Stimulated activated CD8-positive, alpha-beta memory T cell treated with anti-CD3 and anti-CD28 coated beads, Interleukin-7, amount 100 ng/mL, for 4 hours (primary cell): ENCODE results near the gene LIME1.
"Not testable (repeated sequence)": the region's sequence is repeated elsewhere in the genome, so short reads cannot be mapped to it uniquely, and the experiment has no call there.

Experiments
- DNase-seq, 2 donors: peaks; one replicate each; pipeline ENCODE4 v3.0.0-alpha.2; 2020; ENCODE audit warnings: low read depth in 2 of 2

Gene LIME1

DNA sequence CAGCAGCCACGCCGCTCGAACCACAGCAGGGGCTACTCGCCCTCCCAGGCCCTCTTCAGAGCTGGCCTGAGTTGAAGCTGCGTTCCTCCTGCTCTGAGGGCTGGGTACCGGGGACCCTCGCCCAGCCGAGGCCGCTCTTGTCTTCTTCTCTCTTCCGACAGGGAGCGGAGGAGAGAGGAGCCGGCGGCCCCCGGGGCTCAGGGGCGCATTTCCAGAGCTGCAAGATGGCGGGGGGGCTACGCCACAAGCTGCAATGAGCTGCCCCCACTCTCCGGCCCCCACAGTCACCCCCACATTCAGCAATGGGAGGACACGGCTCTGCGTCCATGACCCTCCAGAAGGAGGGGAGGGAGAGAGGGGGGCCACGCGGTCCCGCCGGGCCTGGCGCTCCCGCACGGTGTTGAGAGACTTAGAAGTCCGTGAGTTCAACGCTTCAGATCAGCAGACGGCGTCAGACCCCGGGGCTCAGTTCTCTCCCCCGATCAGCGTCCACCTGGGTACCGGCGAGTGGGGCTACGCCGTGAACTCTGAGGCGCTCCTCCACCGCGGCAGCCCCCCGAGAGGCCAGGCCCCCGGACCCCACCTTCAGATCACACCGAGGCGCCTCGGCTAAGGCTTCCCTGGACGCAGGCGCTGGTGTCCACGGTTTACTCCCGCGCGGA is 34.7 kb downstream of the LIME1 start:
- no peak for DNase-seq

- no peak for DNase-seq
Observed at GRCh38 chr20:63772781-63773518, 36.5 kb downstream of the LIME1 start.

GRCh38 chr20:63773571-63774241 is 37.2 kb downstream of the LIME1 start:
- no peak for DNase-seq

DNA sequence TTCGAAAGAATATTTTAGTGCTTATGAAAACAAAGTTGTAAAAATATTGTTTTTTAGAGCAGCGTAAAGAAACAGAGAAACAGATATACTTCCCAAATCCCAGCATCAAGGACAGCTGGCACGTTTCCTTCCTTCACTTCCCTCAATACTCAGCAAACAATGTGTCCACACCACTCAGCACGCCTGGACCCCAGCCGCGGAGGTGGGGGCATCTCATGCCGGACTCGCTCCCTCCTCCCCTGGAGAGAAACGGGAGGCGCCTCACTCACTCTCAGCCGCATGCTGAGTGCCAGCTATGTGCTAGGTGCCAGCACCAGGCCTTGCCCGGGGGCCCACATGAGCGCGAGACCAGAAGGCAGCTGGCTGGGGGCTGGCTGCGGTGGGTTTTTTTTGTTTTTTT is 37.8 kb downstream of the LIME1 start:
- no peak for DNase-seq

DNA sequence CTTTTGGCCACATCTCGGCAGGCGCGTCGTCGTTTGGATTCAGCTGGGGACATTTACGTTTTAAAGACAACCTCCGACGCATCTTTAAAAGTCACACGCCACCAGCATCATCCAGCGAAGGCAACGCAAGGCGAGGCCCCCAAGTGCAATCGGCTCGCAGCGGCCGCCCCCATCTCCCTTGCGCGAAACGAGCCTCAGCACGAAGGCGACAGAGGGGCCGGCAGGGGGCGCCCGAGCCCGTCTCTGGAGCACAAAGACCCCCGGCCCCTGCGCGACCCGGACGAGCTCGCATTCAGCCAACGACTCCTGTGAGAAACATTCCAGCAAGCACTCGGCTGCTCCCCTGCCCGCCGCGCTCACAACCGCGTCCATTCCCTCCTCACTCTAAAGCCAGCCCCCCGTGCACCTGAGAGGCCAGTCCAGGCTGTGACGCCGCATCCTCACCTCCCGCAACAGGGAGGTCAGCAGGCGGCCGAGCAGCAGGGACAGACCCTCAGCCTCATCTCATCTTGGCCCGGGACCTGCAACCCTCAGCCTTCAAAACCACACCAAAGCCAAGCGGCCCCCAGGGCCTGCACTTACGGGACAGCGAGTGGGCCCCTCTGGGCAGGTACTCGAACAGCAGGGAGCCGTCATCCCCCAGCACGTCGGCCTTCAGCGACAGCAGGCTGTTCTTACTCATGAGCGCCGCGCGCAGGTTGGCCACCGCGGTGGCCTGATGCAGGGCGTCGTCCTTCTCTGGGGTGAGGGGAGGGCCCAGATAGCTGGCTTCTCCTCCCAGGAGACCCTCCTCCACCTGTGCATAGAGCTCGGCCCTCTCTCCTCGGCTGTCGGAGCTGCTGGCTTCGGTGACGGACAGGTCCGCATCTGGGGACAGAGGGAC is 38.9 kb downstream of the LIME1 start:
- DNase-seq: no peak

DNA sequence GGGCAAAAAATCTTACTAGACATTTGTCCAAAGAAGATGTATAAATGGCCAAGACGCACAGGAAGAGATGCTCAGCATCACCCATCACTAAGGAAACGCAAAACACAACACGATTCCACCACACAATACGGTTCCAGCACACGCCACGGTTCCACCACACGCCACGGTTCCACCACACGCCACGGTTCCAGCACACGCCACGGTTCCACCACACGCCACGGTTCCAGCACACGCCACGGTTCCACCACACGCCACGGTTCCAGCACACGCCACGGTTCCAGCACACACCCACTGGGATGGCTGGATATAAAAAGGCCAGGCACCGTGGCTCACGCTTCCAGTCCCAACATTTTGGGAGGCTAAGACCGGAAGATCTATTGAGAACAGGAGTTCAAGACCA is 40.4 kb downstream of the LIME1 start:
- DNase-seq: not testable (repeated sequence)

DNA sequence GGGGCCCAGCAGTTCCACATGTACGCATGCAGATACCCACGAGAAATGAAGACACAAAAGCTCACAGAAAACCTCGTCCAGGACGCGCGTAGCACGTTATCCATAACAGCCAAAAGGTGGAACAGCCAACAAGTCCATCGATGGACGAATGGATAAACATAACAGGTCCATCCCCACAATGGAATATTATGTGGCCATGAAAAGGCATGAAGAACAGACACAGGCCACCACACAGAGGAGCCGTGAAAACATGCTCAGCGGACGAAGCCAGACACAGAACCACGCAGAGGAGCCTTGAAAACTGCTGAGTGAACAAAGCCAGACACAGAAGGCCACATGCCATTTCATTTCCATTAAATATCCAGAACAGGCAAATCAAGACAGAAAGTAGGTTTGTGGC is 41.1 kb downstream of the LIME1 start:
- no peak for DNase-seq

- no peak for DNase-seq
Observed at GRCh38 chr20:63778034-63778752, 41.7 kb downstream of the LIME1 start.

GRCh38 chr20:63778857-63779256 is 42.4 kb downstream of the LIME1 start:
- DNase-seq: no peak

DNA sequence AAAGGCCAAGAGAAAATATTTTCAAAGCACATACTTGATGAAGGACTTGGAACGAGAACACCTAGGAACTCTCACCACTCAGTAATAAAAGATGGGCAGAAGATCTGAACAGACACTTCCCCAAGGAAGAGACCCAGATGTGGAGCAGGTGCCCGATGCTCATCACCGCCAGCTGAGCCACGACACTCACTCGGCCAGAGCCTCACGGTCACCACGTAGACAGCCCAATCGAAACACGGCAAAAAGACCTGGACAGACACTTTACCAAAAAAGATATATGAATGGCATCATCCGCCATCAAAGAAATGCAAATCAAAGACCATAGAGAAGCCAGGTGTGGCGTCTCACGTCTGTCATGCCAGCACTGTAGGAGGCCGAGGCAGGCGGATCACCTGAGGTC is 44.7 kb downstream of the LIME1 start:
- no peak for DNase-seq

DNA sequence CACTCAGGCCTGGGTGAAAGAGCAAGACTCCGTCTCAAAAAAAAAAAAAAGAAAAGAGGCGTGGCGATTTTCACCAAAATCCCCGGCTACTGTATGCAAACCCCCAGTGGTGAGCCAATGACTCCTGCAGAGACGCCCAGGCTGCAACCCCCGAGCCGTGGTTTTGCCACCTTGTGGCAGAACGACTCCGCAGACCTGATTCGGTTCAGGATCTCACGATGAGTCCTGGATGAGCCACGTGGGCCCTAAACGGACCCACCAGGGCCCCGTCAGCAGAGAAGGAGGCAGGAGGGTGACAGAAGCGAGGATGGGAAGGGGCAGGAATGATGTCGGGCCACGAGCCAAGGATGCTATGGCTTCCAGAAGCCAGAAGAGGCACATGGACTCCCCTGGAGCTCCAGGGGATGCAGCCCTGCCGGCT is 45.6 kb downstream of the LIME1 start:
- peak in 1 of 2 donors; percentile 53 for DNase-seq

GRCh38 chr20:63782521-63782971 is 46.1 kb downstream of the LIME1 start:
- DNase-seq: peak in 1 of 2 donors; percentile 23

- no peak for DNase-seq
Observed at GRCh38 chr20:63783970-63784369, 47.5 kb downstream of the LIME1 start.

- no peak for DNase-seq
Observed at GRCh38 chr20:63785691-63786131, 49.2 kb downstream of the LIME1 start.

DNA sequence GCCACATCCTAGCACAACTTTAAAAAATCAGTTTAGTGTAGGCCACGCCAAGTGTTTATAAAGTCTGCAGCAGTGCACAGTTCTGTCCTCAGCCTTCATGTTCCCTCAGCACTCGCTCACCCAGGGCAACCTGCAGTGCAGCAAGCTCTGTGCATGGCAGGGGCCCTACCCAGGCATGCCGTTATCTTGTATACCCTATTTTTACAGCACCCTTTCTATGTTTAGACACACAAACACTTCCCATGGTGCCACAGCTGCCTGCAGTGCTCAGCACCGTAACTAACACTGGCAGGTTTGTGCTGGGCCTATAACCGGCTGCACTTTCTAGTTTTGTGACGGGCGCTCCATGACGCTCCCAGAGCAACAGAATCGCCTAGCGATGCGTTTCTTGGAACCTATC is 50.8 kb downstream of the LIME1 start:
- DNase-seq: no peak

GRCh38 chr20:63787749-63788148 is 51.3 kb downstream of the LIME1 start:
- DNase-seq: no peak
